NCI-H2227 treated with DMSO at 0.1 percent for 48 hours (cell line): ENCODE measurements around the gene IQGAP2.

Experiments used
- DNase-seq: peaks from one replicate; lab custom pipeline; 2025; lab: John Stamatoyannopoulos, UW

Gene IQGAP2

DNA sequence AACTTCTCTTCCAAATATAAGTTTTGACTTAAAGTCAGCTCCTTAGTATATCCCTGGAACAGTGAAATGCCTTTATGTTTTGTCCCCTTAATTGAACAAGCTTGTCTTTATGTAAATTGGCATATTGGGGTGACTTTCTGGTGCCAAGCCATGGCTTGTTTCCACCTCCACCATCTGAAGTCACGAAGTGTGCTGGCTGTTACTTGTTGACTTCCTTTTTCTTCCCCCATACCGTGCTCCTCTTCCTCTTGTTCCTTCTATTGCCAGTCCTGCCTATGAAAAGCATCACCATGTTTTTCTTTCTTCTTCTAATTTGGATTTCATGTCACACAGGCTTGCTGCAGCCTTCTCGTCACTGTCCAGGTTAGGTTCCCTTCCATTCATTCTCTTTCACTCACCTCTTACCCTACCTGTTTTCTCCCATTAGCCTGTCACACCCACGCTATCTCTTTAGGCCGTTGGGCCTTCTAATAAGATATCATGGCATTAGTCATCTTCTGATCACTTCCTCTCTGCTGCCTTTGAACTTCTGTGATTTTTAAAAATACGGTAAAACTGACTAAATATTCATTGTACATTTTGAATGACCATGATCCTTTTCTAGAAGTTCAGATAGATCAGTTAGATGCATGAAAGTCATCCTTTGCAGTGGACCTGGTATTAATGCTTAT, 48.1 kb downstream of the IQGAP2 start:
- no peak for DNase-seq

DNA sequence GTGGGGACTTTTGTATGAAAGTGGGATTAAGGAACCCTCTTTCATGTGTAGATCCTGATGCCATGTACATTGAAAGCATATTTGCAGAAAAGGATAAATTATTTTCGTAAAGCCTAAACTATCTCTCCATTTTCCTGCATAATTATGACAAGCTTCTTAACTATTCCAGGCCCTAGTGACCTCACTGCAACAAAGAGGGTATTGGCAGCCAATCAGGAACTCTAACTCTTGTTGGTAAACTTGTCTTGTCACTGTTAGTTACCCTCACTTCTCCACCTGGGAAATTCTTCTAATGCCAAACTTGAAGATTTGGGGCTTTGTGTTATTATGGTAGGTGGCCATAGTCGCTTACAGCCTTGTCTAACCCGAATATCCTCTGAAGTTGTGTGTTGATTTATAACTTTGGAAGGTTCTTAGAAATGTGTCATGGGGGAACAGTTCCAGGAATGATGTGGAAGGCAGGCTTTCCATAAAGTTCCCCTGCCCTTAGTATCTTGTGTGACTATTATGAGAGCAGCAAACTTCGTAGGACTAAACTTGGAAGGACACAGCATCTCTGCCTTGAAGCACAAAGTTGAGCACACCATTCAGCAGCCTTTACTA, 52.5 kb downstream of the IQGAP2 start:
- no peak for DNase-seq

DNA sequence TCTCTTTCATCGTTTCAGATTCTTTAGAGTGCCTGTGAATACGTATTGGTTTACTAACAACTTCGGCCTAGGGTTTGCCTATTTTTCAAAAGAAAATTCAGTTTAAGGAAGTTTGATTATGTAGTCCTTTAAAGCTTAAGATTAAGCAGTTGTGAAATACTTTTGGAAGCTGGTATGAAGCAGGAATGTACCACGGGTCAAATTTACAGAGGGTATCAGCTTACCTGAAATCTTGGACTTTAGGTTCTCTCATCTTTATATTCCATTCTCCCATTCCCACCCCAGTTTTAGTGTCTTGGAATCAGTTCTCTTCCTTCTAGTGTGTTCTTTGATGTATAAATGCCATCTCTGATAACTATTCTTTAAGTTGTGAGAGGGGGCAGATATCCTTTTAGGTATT, 53.2 kb downstream of the IQGAP2 start:
- no peak for DNase-seq

DNA sequence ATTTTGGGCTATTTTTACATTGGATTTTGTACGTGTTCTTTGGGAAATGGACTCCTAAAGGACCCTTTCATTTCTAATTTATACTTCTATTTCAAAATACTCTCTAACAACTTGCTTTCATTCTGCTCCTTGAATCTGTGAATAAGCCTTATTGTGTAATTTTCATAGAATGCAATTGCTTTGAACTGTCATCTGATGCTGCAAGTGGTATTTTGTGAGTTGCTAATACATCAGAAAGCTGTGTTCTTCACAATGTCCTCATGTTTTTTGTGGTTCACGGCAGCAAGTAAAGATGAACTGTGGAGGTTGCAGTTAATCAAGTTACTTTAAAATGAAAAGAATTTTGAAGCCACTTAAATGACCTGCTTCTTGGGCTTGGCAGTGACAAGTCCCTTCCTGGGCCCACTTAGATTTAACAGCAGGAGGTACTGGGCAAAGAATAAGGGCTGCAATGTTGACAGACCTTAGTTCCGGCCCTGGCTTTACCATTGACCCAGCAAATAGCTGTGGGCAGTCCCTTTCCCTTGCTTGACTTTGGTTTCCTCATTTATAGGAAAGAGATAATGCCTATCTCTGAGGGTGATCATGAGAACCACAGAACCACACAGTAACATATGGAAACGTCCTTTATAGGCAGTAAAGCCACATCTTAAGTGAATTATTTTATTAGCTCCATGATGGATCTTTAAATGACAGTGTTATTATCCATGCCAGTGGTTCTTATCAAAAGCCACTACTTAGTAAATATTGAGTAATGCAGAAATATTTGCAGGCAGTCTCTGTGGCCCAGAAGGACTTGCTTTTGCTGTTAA, 54.8 kb downstream of the IQGAP2 start:
- no peak for DNase-seq

DNA sequence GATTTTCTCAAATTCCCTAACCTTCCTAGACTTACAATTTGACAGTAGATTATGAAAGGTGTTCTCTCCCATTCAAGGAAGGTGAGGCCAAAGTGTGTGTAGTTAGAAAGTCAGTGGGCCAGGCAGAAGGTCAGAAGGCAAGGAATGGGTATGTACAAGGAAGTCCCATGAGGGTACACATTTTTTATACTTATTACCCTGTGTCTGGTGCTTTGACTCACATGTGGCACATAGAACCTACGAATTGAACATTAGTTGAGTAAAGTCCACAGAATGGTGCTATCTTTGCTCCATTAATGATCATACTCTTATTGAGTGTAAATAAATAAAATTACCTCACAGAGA, 55.4 kb downstream of the IQGAP2 start:
- DNase-seq: no peak

DNA sequence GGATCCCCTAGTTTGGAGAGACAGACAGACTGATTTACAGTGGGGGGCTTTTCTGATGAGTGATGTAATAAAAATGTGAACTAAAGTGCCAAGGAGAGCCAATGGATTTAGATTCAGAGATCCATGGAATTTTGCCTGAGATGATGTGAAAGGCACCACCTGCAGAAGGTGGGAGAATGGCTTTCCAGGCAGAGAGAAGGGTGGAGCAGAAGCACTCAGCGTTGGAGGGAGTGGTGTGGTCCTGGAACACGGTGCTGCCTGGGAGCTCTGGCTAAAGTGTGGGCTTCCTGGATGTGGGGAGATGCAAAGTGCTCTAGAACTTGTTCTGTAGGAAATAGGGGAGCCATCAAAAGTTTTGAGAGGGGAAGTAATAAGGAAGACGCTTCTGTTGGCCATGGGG, 57.0 kb downstream of the IQGAP2 start:
- no peak for DNase-seq

DNA sequence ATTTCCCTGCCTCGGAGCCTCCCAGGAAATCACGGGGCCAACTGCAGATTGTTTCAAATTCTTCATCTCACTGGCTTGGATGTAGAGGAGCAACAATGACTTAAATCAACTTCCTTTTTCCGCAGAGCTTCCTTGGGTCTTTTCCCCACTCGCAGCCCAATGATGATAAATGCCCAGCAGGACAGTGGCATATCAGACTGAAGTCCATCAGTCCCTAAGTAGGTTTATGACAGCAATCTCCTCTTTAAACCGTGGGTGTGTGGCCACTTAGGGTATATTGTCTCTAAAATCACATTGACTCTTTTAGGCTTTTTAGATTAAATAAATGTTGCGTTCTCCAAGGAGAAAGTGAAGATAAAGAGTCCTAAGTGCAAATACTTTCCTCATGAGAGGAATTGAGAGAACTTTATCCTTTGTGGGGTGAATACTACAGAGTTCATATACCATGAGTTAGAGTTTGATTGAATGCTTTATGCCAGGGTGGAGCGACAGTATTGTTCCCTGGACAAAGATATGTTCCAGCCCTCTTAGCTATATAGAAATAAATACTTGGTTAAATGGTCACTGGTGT, 59.1 kb downstream of the IQGAP2 start:
- DNase-seq: no peak

DNA sequence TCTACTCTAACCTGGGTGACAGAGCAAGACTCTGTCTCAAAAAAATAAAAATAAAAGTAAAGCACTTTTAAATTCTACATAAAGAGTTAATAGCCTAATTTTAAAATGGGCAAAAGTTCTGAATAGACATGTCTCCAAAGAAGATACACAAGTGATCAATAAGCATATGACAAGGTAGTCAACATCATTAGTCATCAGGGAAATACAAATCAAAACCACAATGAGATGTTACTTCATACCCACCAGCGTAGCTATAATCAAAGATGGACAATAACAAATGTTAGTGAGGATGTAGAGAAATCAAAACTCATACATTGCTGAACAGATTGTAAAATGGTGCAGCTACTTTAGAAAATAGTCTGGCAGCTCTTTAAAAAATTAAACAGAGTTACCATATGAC, 64.1 kb downstream of the IQGAP2 start:
- DNase-seq: no peak

DNA sequence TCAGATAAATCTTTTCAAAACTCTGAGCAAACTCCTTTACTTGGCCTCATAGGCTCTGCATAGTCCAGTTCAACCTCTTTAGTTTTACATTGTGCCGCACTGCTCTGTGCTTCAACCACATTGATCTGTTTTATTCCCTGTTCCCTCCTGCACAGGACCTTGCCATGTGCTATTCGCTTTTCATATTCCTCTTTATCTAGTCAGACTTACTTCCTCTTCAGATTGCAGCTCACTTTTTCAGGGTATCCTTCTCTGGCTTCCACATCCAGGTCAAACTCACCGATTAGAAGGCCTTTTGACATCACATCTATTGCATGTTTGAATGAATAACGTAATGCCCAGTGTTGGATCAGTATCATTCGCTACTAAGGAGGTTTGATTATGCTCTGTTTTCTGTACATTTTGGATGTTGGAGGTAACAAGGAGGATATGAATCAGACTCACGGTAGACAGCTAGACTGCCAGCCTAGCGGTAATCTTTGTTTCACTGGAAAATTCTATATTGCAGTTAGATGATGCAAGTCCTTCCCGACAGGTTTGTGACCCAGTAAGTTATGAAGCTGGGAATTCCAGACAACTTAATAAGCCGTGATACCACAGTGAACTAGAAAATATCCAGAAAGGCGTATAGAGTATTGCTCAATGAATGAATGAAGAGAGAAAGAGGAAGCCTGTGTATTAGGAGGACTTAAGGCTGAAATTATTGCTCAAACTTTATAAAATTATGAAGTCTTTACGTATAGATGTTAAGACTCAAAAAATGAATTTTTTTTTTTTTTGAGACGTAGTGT, 65.7 kb downstream of the IQGAP2 start:
- no peak for DNase-seq

DNA sequence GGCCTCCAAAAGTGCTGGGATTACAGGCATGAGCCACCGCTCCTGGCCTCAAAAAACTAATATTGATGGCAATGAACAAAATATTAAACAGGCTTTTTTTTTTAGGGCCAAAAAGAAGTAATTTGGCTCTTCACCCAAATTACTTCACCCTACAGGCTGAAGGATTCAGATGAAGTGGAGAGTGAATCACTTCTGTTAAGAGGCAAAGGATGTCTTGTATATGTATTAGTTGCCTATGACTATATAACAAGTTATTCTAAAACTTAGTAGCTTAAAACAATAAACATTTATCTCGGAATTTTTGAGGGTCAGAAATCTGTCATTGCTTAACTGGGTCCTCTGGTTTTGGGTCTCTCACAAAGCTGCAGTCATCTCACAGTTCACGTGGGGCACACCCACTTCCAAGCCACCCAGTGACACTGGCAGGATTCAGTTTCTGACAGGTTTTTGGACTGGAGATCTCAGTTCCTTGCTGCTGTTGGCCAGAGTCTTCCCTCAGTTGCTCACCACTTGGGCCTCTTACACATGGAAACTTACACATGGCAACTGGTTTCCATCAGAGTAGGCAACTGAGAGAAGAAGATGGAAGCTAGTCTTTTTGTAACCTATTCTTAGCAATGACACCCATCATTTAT, 66.7 kb downstream of the IQGAP2 start:
- DNase-seq: no peak

DNA sequence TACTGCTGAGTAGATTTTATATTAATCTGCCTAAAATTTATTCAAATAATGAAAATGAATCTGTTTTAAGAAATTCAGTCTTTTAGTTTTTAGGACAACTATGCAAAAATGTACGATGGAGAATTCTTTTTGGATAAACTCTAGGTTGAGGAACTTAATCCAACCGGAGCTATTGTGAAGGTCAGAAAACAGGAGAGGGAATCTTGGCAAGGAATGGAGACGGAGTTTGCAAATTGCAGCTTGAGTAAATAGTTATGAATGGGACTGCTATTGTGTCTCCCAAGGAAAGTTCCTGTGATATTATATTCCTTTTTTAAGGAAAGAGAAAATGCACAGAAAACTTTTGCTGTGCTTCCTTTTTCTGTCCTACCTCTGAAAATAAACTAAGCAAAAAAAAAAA, 67.9 kb downstream of the IQGAP2 start:
- DNase-seq: no peak

DNA sequence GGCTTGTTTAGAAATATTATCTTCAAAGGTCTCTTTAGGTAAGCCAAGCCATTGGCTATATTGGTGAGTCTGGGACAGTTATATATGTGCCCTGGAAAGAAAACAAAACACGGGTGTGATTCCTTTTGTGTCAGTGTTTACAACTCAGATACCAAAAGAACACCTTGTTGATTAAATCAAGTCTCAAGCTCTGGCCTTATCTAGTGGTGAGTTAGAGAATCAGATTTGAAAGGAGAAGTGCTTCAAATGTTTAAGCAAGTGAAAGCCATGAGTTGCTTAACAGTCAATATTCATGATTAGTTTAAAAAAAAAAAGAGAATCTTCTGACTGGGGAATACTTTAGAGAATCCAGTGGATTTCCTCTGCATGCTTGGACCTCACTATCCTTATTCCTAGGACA, 68.3 kb downstream of the IQGAP2 start:
- DNase-seq: no peak

DNA sequence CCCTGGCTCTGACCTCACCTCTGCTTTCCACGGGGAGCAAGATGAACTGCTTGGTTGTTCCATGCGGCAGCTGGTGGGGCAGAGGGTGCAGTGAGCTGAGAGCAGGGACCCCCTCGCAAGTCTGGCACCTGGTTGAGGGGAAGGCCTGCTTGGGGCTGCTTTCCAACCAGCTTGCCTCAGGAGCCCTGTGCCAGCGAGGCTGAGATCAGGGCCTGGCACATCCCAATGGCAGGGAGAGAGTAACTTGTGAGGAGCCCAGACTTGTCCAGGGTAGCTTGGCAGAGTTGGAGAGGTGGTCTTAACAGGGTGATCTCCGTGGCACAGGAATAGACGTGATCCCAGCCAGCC, 68.9 kb downstream of the IQGAP2 start:
- DNase-seq: no peak

DNA sequence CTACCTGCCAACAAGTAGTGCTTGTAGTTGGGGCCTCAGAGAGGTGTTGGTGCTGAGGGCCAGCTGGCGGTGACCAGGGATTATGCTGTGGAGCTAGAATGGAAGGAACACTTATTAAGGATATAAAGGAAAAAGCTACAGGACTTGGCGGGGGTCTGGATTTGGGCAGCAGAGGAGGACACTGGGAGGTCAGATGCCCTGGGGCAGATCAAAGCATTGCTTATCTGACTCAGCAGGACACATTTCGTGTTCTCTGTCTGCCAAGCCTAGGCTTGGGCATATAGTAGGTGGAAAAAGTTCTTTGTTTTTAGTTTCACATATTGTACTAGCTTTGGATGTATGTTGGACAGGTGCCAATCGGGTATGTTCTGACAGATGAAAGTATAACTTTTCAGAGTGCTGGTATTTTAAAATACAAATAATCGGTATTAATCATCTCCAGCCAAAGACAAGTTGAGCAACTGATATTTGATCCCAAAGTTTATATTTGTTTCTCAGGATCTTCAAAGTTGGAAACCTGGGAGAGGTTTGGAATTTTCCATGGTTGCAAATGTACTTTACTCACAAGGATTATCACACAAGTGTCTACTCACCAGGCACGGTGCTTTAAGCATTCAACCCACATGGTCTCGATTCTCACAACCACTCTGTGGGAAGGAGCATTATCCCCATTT, 69.4 kb downstream of the IQGAP2 start:
- DNase-seq: no peak

DNA sequence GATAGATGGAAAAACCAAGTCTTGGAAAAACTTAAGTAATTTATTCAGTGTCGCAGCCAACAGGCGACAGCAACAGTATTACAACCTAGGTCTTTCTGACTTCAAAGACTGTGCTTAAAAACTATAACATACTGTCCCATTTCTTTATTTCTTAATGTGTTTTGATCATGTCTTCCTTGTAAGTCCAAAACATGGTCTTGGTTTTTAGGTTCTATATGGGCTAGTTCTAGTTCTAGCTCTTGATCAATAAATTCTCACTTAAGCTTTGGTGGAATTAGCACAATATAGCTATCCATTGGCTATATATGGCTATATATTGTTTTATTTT, 69.9 kb downstream of the IQGAP2 start:
- DNase-seq: no peak

DNA sequence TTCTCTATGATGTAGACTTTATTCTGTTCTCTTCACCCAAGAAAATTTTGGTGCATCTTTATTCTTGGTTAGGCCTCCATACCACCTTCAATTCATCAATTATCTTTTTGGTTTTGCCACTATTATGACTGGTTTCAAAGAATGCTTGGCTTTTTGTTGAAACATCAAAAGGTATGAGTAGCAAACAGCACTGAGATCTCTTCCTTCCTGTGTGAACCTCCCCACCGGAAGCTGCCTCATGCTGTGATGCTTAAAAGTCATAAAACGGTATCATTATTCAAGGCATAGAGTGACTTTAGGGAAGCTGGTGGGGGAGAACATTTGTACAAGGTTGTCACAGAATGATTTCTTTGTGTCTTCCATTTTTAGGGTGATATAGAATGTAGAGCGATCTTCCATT, 70.6 kb downstream of the IQGAP2 start:
- DNase-seq: no peak

DNA sequence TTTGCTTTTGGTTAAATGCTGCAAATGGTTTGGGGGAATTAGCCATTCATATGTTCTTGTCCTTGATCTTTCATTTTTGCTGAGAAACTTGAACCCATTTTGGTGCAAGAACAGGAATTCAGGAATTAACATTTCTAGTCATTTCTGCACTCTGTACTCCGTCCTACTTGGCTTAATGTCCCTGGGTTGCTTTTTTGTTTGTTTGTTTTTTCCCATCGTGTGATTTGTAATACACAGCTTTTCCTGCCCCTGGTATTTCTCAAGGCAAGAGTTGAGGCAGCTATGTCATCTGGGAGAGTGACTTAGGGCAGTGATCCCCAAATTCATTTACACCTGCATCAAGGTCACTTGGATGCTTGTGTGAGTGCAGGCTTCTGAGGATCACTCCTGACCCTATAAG, 71.3 kb downstream of the IQGAP2 start:
- no peak for DNase-seq

DNA sequence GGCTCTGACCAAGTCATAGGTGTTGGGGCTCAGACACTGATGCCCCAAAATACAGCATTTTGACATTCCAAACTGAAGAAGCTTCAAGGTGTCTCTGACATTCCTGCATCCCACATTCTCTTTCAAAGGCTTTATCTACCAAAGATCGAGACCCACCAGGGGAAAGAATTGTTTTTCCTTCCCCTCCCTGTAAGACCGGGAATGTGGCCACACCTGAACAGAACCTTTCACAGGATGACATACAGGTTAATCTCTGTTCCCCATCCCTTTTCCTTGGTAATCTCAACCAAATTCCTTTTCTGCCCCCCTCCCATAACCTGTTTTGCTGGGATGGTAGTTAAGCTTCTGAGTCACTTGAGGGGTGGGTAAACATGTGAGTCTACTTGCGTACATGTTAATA, 72.3 kb downstream of the IQGAP2 start:
- DNase-seq: no peak

DNA sequence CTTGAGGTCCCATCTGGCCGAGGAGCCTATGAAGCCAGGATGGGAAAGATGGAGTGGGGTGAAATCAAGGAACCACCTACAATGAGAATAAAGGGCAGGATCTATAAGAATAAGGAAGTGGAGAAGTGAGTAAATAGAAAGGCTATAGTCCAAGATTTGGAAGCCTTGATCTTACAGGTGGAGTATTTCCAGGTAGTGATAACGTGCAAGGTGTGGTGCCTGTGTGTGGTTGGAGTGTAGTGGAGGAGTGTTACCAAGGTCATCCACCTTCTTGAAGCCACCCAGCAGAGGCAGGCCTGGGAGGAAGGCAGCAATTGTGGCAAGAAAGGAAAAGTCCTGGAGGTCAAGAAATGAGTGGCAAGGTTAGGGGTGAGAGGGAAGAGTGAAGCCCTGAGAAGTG, 72.9 kb downstream of the IQGAP2 start:
- no peak for DNase-seq

DNA sequence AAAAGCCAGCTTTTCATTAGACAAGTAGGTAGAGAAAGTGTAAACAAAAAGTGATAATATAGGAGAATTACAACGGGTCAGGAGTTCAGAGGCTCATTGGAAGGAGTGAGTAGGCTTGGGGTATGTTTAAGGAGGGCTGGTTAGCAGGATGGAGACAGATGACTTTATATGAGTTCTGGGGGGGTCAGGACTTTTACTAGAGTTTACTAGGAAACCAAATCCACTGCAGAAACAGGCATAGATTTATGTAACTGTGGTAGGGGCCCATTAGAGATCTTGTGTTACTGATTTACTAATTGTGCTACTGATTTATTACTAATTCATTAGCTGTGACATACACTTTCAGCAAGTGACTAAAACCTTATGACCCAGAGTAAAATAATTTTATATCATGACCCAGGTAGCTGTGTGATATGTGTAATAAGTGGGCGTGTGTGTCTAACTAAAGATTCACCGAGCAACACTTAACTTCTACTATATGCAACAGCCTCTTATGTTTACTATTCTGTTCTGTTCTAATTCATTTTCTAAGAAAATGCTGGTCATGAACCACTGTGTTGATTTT, 73.5 kb downstream of the IQGAP2 start:
- no peak for DNase-seq

DNA sequence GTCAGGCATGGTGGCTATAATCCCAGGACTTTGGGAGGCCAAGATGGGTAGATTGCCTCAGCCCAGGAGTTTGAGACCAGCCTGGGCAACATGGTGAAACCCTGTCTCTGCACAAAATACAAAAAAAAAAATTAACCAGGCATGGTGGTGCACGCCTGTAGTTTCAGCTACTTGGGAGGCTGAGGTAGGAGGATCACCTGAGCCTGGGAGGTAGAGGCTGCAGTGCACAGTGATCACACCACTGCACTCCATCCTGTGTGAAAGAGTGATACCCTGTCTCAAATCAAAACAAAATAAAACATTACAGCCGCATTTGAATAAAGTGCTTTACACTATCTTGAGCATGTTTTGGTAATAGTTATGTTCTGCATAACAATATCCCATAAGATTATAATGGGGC, 74.0 kb downstream of the IQGAP2 start:
- DNase-seq: no peak
